NCI-H1048 (cell line): Measurements from ENCODE around the gene VRK3.
"Not testable (repeated sequence)": the region's sequence is repeated elsewhere in the genome, so short reads cannot be mapped to it uniquely, and the experiment has no call there.

Experiments used
- DNase-seq: peaks from one replicate; lab custom pipeline; 2025; lab: John Stamatoyannopoulos, UW

VRK3 gene

DNA sequence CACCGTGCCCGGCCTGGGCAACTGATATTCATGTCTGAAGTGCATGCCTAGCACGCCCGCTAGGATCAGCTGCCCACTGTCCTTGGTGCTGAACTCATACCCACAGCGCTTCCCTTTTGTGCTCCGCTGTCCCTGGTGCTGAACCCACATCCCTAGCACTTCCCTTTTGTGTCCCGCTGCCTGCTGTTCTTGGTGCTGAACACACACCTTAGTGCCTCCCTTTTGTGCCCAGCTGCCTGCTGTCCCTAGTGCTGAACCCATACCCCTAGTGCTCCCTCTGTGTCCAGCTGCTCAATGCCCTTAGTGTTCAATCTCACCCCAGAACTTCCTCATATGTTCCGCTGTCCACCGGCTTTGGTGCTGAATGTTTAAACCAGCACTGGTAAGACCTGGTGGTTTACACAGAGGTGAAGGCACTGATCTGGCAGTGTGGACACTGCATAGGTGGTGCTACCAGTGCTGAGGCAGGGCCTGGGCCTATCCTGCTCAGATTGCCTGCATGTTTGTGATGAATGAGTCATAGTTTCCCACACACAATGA lies 37.9 kb downstream of the VRK3 start:
- DNase-seq: peak; percentile 92

GRCh38 chr19:49986354-49986753 lies 38.8 kb downstream of the VRK3 start:
- DNase-seq: no peak

- DNase-seq: no peak
Measured at GRCh38 chr19:49985871-49986270, 39.3 kb downstream of the VRK3 start.

GRCh38 chr19:49984491-49984890 lies 40.7 kb downstream of the VRK3 start:
- no peak for DNase-seq

DNA sequence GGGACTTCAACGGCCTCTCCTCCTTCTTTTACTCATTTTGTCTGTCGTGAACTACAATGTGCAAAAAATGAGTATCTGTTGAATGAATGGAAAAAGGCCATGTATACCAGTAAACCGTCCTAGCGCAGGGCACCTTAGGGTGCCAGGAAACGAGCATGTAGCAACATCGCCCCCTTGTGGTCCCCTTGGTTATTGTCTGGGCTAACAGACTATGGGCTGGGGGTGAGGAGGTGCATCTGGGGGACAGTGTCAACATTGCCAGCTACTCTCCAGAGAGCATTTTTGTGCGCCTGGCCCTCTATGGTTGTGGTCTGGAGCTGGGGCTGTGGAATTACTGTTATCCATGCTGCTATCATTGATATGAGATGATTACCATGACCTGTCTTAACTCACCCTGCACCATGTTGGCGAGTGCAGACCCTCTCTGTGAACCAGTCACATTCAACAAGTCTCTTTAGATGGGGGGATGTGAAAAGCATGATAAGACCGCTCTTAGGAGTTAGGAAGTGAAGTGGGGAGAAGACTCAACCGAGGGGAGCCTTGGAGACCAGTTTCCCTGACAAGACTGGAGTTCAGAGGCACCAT lies 41.4 kb downstream of the VRK3 start:
- DNase-seq: peak; percentile 49

DNA sequence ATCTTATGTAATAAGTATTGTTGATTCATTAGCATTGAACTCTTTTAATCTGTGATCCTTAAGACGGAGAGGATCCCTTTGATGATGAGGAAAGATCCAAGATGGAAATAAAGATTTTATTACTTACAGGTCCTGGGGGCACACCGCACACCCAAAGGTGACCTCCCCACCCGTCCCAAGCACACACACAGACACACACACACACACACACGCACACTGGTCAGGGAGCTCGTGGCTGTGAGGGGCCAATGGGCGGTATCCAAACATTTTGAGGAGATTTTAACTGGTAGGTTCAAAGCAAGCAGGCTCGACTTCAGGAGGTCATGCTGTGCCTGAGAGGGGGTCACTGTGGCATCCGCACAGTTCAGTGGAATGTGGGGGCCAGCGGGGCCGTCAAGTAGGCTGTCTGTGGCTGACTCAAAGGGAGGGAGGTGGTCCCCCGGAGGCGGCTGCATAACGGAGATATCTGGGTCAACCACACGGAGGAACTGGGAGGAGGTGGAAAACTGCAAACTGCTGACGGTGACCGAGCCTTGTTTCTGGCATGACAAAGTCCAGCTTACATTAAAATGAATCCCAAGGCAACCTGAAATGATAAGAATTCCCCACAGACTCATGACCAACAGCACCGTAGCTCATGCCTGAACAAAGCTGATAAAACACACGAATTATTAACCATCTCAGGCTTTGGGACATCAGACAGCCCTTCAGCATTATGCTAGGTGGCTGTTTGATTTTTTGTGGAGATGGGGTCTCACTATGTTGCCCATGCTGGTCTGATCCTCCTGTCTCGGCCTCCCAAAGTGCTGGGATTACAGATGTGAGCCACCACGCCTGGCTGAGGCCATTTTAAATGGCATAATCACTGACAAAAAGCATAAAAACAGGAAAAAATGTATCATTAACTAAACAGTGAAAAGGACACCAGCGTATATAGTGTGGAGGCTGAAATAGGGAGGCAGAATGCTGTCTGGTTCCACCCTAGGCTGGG lies 43.3 kb downstream of the VRK3 start:
- DNase-seq: no peak

DNA sequence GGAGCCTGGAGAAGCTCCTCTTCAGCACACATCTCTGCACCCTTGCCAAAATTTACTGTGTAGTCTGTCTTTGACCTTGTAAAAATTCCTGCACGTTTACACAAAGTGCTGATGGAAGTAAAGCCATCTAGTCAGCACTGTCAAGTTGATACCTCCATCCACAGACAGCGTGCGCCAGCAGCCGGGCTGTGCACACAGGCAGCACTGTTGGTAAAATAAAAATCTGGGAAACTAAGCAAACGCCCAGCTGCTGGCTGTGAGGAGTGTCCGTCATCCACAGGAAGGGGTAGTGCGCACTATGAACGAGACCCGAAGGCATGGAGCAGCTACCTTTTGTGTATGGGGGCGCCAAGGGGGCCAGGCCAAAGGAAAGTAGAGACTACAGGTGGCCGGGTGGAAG lies 46.8 kb downstream of the VRK3 start:
- no peak for DNase-seq

- DNase-seq: no peak
Measured at GRCh38 chr19:49977881-49978280, 47.3 kb downstream of the VRK3 start.

DNA sequence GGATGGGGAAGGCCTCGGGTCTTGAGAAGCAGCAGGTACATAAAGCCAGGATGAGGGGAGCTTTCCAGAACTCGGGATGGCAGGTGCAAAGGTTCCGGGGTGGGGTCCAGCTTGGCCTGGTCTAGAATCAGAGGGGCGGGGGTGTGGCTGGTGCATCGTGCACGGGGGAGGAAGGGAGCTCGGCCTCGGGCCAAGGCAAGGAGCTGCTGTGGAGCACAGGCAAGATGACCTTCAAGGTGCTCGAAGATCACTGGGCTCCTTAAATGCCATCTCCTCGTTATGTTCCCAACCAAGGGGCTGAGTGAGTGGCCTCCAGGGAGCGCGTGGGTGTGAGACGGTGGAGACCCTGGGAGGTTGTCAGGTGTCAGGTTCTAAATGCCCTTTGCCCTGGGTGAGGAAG lies 48.1 kb downstream of the VRK3 start:
- DNase-seq: no peak

GRCh38 chr19:49976496-49976895 lies 48.7 kb downstream of the VRK3 start:
- no peak for DNase-seq

- DNase-seq: no peak
Measured at GRCh38 chr19:49975051-49975450, 50.1 kb downstream of the VRK3 start.

DNA sequence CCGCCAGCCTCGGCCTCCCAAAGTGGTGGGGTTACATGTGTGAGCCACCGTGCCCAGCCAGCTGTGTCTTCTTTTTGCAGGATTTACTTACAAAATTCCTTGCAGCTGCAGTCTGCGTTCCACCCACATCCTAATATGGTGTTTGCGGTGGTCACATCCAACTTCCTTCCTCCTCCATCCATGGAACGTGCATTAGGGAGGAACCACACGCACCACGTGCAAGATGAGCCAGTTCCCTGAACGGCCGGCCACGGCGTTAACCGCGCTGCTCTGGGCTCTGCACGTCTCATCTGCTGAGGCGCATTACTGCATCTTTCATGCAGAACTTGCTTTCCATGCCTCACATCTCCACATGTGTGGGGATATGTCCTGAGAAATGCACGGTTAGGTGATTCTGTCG lies 51.2 kb downstream of the VRK3 start:
- no peak for DNase-seq

DNA sequence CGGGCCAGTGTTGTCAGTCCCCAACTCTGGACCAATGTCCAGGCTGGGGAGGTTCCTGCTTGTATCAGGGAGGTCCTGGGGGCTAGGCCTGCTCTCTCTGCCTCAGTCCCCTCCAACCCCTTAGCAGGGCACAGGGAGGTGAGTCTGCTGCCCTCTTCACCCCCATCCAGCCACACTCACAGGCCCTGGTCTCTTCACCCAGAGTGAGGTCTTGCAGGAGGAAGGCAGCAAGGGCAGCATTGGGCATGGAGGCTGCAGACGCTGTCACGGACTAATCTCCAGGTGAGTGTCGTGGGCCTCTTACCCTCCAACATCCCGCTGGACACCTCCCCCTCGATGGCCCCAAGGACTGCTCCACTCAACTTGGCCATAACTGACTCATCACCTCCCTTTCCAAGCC lies 52.3 kb downstream of the VRK3 start:
- no peak for DNase-seq

GRCh38 chr19:49971991-49972411 lies 53.2 kb downstream of the VRK3 start:
- no peak for DNase-seq

DNA sequence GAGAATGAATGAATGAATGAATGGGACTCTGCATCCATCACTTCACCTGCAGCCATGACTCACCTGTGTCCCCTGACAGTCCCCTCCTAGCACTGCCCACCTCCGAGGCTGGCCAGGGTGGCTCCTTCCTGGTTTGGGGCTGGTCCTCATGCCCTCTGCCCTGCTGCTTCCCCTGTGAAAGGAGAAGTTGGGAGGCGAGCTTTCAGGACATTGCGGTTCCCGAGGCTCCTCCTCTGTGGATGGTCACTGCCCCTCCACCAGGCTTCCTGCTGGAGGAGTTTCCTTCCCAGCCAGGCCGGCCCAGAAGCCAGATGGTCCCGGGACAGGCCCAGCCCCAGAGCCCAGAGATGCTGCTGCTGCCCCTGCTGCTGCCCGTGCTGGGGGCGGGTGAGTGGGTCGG lies 55.8 kb downstream of the VRK3 start:
- DNase-seq: not testable (repeated sequence)

DNA sequence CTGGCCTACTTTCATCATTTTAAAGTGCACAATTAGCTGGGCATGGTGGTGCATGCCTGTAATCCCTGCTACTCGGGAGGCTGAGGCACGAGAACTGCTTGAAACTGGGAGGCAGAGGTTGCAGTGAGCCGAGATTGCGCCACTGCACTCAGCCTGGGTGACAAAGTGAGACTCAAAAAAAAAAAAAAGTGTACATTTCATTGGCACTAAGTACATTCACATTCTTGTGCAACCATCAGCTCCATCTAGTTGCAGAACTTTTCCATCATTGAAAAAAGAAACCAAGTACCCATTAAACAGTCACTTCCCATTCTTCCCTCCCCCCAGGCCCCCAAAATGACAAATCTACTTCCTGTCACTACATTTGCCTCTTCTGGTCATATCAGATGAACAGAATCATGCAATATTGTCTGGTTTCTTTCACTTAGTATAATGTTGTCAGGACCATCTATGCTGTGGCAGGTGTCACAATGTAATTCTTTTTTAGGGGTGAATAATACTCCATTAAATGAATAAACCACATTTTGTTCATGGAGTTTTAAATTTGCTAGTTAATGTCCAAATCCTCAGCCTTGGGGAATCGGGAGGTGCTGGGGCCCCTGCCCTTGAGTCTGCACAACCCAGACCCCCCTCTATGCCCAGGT lies 56.8 kb downstream of the VRK3 start:
- no peak for DNase-seq

DNA sequence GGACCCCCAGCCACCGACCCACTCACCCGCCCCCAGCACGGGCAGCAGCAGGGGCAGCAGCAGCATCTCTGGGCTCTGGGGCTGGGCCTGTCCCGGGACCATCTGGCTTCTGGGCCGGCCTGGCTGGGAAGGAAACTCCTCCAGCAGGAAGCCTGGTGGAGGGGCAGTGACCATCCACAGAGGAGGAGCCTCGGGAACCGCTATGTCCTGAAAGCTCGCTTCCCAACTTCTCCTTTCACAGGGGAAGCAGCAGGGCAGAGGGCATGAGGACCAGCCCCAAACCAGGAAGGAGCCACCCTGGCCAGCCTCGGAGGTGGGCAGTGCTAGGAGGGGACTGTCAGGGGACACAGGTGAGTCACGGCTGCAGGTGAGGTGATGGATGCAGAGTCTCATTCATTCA lies 64.2 kb downstream of the VRK3 start, which contains the start of gene SIGLEC11:
SIGLEC11 (minus strand) TSS at position 193 of the 400 bp plus-strand sequence; CDS start at position 102, 91 bp downstream.
- not testable (repeated sequence) for DNase-seq

GRCh38 chr19:49959892-49960291 lies 65.3 kb downstream of the VRK3 start:
- not testable (repeated sequence) for DNase-seq

DNA sequence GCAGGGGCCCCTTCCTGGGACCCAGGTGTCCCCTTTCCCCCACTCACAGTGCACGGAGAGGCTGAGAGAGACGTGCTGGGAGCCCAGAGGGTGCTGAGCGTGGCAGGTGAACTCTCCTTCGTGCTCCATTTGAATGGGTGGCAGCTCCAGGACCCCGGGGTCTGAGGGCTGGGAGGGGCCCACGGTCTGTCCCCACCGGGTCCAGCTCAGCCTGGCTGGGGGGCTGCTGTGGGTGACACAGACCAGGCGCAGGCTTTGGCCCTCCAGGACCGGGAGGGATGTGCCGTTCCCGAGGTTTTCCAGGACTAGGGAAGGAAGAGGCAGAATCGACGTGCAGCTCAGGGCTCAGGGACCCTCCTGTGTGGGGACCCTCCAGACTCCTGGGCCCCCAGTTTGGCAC lies 66.6 kb downstream of the VRK3 start:
- DNase-seq: not testable (repeated sequence)

DNA sequence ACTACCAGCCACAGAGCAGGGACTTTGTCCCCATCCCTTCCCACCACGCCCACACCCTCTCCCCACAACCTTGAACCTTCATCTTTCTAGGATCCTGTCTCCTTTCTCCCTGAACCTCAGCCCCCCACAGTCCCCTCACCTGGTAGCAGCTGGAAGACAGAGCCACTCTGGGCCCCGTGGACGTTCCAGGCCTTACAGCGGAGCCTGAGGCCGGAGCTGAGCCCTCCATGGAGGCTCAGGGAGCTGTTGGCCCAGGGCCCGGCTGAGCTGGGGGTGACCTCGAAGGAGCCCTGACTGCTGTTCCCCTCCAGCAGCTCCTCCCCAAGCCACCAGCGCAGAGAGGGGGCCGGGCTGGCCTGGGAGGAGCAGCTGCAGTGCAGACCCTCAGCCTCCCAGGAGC lies 67.0 kb downstream of the VRK3 start:
- not testable (repeated sequence) for DNase-seq

DNA sequence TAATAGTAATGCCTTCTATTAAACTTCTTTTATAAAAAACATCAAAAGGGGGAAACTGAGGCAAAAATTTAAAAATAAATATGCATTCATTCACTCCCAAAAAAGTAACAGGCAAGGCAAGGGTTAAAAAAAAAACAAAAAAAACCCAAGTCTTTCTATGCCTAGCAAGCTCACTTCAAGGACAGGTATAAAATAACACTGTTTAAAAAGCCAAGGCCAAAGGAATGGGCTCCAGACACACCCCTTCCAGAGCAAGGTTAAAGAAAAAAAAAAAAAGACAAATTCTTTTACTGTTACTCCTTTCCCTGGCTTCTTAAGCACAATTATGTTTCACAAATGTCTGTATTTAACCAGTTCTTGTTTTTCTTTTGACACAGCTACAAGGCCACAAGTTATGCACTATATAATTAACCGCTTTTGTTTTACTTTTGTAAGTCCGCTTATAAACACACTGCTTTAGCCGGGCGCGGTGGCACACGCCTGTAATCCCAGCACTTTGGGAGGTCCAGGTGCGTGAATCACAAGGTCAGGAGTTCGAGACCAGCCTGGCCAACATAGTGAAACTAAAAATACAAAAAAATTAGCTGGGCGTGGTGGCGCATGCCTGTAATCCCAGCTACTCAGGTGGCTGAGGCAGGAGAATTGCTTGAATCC lies 67.8 kb downstream of the VRK3 start:
- DNase-seq: no peak

DNA sequence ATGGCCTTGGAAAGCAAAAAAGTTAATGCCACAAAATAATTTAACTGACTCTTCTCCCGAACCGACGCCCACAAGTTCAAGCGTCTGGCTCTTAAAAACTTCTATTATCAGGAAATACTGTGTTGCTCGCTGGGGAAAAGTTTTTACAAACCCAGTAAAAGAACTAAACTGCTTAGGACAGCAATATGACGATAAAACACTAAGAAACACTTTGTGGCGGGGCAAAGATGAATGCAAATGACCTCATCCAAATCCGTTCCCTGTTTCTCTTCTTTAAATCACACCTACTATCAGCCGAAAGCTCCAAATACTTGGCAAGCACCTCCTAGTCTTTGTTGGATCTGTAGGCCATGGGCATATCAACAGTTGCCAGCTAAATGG lies 69.1 kb downstream of the VRK3 start:
- no peak for DNase-seq
